Suprapubic skin (tissue), 4 donors: ENCODE data around the gene SDHB. TPM values are rescaled to one million over a fixed set of nuclear protein-coding genes. Genes with fewer than 3 reads are reported as not detected.
A peak's percentile ranks its signal among the peaks of the same experiment; 100 is the strongest.

Experiments used
- DNase-seq, 2 donors: peaks; one replicate each; pipeline ENCODE4 v3.0.0-alpha.2; 2019; ENCODE audit warnings: low spot score in 2 of 2
- H3K27ac ChIP-seq: fragments of 200-600 bp; sonication (generic); one replicate; pipeline ENCODE4 v1.5.1; 2019
- H3K27me3 ChIP-seq: fragments of 200-600 bp; sonication (generic); one replicate; pipeline ENCODE4 v1.5.1; 2019
- H3K36me3 ChIP-seq: fragments of 200-600 bp; sonication (generic); one replicate; pipeline ENCODE4 v1.5.1; 2019
- H3K4me1 ChIP-seq: fragments of 200-600 bp; sonication (generic); one replicate; pipeline ENCODE4 v1.5.1; 2019
- H3K4me3 ChIP-seq: fragments of 200-600 bp; sonication (generic); one replicate; pipeline ENCODE4 v1.5.1; 2019; ENCODE audit warnings: mild to moderate bottlenecking
- H3K9me3 ChIP-seq: fragments of 200-600 bp; sonication (generic); one replicate; pipeline ENCODE4 v1.5.1; 2019
- CTCF ChIP-seq, 2 donors: fragments of 200-600 bp in 1 of 2; fragments of 450-650 bp in 1 of 2; sonication (generic) in 1 of 2; IDR thresholded peaks; one replicate each; pipeline ENCODE4 v1.5.1; 2016 to 2019; ENCODE audit warnings: antibody characterized with exemption in 2 of 2, mild to moderate bottlenecking in 1 of 2, moderate library complexity in 1 of 2
- EP300 ChIP-seq: sonication (generic); formaldehyde crosslinking; IDR thresholded peaks from one replicate; pipeline ENCODE4 v1.6.1; 2017; ENCODE audit warnings: antibody characterized with exemption
- POLR2A ChIP-seq, 2 donors: fragments of 450-650 bp; IDR thresholded peaks; one replicate each; pipeline ENCODE4 v1.6.1; 2017; ENCODE audit warnings: antibody characterized with exemption in 2 of 2, mild to moderate bottlenecking in 2 of 2, moderate library complexity in 2 of 2
- POLR2AphosphoS5 ChIP-seq, 3 donors: sonication (generic); formaldehyde crosslinking; IDR thresholded peaks; one replicate each; pipeline ENCODE4 v1.6.1; 2017; ENCODE audit warnings: antibody characterized with exemption in 3 of 3
- WGBS: methylation state at CpG from one replicate; pipeline ENCODE4 v1.1.5; 2018; 5-methylcytosine and 5-hydroxymethylcytosine counted together
- total RNA-seq, 4 donors: library from RNA; depleted of rRNA; stranded (reverse); fragments of >200 nt; gene quantifications; one replicate each; pipeline ENCODE4 v1.1.0, GENCODE V29; 2016

The SDHB gene
- total RNA-seq, 4 donors from 2014 or later: 69.0 to 98.3 (median 90.5) TPM

GRCh38 chr1:17097787-17098186 lies 44.0 kb upstream of the SDHB start:
- Histone ChIP-seq H3K9me3 (no peaks in the 10 kb centered on the region), H3K4me1 (peaks cover 16% of the 10 kb centered on the region), H3K27ac (peak overlapping the region; percentile 52), H3K27me3 (no peaks in the 10 kb centered on the region), H3K36me3 (no peaks in the 10 kb centered on the region), H3K4me3 (no peak overlapping the region)
- no peak for TF ChIP-seq POLR2A (IDR thresholded peaks at IDR 0.05)
- TF ChIP-seq POLR2AphosphoS5 (IDR thresholded peaks at IDR 0.05): no peak
- no peak for TF ChIP-seq CTCF (IDR thresholded peaks at IDR 0.05)
- TF ChIP-seq EP300: no peak
- 51% methylated on average over 14 of the region's 14 CpGs for WGBS
- no peak for DNase-seq

DNA sequence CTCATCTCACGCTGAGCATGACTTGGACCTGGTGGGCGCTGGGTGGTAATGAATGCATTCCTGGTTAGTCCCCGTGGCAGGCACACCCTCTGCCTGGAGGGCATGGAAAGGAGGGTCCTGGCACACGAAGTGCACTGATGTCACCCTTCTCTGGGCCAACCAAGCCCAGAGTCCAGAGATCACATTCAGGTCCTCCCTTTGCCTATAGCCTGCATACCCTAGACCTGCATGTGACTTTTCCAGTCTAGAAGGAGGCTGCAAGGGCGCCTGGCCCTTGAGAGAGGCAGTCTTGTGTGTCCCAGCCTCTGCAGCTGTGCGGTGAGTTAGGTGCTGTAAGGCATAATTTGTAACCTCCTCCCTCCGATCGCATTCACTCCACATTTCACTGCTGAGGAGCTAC lies 43.3 kb upstream of the SDHB start:
- H3K36me3 ChIP-seq: no peaks in the 10 kb centered on the region
- no peak for TF ChIP-seq CTCF (IDR thresholded peaks at IDR 0.05)
- TF ChIP-seq POLR2AphosphoS5 (IDR thresholded peaks at IDR 0.05): no peak
- TF ChIP-seq POLR2A (IDR thresholded peaks at IDR 0.05): no peak
- no peak for TF ChIP-seq EP300
- no peaks in the 10 kb centered on the region for H3K9me3 ChIP-seq
- H3K27ac ChIP-seq: peak overlapping the region; percentile 69
- peaks cover 16% of the 10 kb centered on the region for H3K4me1 ChIP-seq
- H3K27me3 ChIP-seq: no peaks in the 10 kb centered on the region
- no peak for DNase-seq
- H3K4me3 ChIP-seq: no peak overlapping the region
- 64% methylated on average over 5 of the region's 8 CpGs for WGBS

DNA sequence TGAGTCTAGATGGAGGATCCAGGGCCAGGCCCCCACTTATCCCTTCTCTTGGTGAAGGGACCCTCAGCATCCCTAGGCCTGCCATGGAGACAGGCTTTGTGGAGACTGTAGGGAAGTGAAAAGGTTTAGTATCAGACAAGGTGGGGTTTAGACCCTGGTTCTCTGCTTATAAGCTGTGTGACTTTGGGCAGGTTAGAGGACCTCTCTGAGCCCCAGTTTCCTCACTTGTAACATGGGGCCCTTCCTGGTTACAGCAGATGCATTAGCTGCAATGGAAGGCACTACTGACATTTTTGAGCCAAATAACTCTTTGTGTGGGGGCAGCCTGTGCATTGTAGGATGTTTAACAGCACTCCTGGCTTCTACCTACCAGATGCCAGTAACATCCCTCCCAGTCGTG lies 42.8 kb upstream of the SDHB start:
- Histone ChIP-seq H3K27ac (no peak overlapping the region), H3K27me3 (no peaks in the 10 kb centered on the region), H3K36me3 (no peaks in the 10 kb centered on the region), H3K4me3 (no peak overlapping the region), H3K9me3 (no peaks in the 10 kb centered on the region), H3K4me1 (peaks cover 16% of the 10 kb centered on the region)
- whole genome bisulfite sequencing: 38% methylated on average over 1 of the region's 1 CpG
- TF ChIP-seq CTCF (IDR thresholded peaks at IDR 0.05): no peak
- TF ChIP-seq EP300: no peak
- no peak for TF ChIP-seq POLR2AphosphoS5 (IDR thresholded peaks at IDR 0.05)
- TF ChIP-seq POLR2A (IDR thresholded peaks at IDR 0.05): no peak
- no peak for DNase-seq

DNA sequence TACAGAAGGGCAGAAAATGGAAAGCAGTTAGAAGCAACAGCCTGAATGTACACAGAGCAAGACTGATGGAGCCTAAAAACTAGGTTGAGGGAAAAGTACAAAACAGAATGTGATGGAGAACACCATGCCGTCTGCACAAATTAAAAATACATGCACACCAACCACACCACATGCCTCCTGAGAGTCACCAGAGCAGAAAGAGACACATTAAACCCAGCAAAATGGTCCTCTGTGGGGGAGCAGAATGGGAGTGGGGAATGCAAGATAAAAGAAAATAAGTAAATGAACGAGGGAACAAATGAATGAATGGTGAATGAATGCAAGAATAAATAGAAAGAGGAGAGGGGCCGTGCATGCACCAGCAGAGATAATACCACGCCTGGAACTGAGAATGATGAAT lies 41.3 kb upstream of the SDHB start:
- Histone ChIP-seq H3K4me1 (peaks cover 16% of the 10 kb centered on the region), H3K36me3 (no peaks in the 10 kb centered on the region), H3K27ac (no peak overlapping the region), H3K9me3 (no peaks in the 10 kb centered on the region), H3K27me3 (no peaks in the 10 kb centered on the region), H3K4me3 (no peak overlapping the region)
- no peak for TF ChIP-seq CTCF (IDR thresholded peaks at IDR 0.05)
- no peak for TF ChIP-seq POLR2A (IDR thresholded peaks at IDR 0.05)
- no peak for TF ChIP-seq EP300
- TF ChIP-seq POLR2AphosphoS5 (IDR thresholded peaks at IDR 0.05): no peak
- WGBS: 71% methylated on average over 4 of the region's 4 CpGs
- no peak for DNase-seq

DNA sequence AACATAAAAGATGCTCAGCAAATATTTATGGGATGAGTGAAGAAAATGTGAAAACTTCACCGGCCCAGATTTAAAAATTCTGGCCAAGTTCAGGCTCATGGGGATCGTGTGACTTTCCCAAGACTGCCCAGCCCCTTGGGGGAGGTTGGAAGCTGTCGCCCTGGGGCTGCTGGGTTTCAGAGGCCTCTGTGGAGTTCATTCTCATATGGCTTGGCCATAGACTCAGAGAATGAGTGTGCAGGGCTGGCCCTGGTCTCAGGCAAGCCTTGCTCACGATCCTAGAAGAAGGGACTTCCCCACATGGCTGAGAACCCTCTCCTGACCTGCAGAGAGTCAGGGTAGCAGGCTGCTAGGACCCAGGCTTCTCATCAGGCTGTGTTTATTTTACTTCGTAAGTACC lies 40.8 kb upstream of the SDHB start:
- Histone ChIP-seq H3K27me3 (no peaks in the 10 kb centered on the region), H3K9me3 (no peaks in the 10 kb centered on the region), H3K4me3 (no peak overlapping the region), H3K27ac (no peak overlapping the region), H3K36me3 (no peaks in the 10 kb centered on the region), H3K4me1 (peaks cover 16% of the 10 kb centered on the region)
- TF ChIP-seq POLR2AphosphoS5 (IDR thresholded peaks at IDR 0.05) (no peak), CTCF (IDR thresholded peaks at IDR 0.05) (no peak), EP300 (no peak), POLR2A (IDR thresholded peaks at IDR 0.05) (no peak)
- 54% methylated on average over 3 of the region's 5 CpGs for WGBS
- no peak for DNase-seq
